Measurements from ENCODE around the gene EEA1. TPM values are rescaled to one million over a fixed set of nuclear protein-coding genes. Genes with fewer than 3 reads are reported as not detected.
A peak's percentile ranks its signal among the peaks of the same experiment; 100 is the strongest.

EEA1 gene
- polyA plus RNA-seq, 2 of the 4 experiments (the other 2 are of a cell fraction) = 6.6 to 8.1 TPM

DNA sequence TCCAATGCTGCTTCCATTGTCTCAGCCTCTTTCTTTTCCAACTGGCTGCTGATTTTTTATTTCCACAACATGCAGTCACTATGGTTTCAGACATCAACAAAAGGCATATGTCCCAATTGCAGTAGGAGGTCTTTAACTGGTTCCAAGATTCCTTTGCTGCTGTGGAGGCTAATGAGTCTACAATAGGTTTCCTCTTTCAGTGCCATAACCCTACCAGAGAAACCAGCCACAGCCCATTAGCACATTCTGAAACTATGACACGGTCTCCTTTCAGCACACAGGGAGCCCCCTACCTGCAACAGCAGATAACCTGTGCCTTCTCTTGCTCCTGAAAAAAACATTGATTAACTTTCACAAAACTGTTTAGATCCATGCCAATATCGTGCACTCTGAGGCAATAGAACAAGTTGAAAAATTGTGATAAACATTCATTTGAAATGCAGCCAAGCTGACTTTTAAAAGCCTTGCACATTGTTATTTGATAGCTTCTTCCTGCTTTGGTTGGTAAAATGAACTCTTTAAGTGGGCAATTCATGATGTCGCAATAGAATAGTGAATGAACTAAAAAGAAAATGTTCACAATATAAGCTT is 193.9 kb downstream of the EEA1 start:
- no peak for TF ChIP-seq JUN (IDR thresholded peaks at IDR 0.05)
- peak; percentile 36 to 68; a peak in 3 of 4 replicates for TF ChIP-seq CEBPB (IDR thresholded peaks at IDR 0.05)
- TF ChIP-seq, protein P1, sequence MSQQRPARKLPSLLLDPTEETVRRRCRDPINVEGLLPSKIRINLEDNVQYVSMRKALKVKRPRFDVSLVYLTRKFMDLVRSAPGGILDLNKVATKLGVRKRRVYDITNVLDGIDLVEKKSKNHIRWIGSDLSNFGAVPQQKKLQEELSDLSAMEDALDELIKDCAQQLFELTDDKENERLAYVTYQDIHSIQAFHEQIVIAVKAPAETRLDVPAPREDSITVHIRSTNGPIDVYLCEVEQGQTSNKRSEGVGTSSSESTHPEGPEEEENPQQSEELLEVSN (IDR thresholded peaks at IDR 0.05; ENCODE audit: borderline replicate concordance, low read depth) = no peak
- no peak for TF ChIP-seq EHF (CRISPR knock-in tag; IDR thresholded peaks at IDR 0.05)
- Histone ChIP-seq H3K4me1 (no peaks in the 10 kb centered on the region), H3K4me2 (peak overlapping the region; percentile 17; the same call in 1 of the 3 replicates), H3K27ac (no peak overlapping the region), H3K4me3 (no peak overlapping the region), H3K9me3 (no peaks in the 10 kb centered on the region)
- FAIRE-seq (no peak), DNase-seq (ENCODE audit: low read depth in 1 of 2, low spot score in 1 of 2) (peak in 1 of 2 experiments; percentile 26), ATAC-seq (peak in 1 of 2 experiments; percentile 36; a peak in 3 of 6 replicates)
- ChIA-PET POLR2A (no interaction called here), CTCF (interaction anchor here (1.0 kb wide), 1 partner anchor 1757 kb away, joined by 4 read pairs; no protein-coding TSS in a partner anchor)
- 63% methylated on average over 3 of the region's 3 CpGs for WGBS (ENCODE audit: missing lambda C conversion rate)

DNA sequence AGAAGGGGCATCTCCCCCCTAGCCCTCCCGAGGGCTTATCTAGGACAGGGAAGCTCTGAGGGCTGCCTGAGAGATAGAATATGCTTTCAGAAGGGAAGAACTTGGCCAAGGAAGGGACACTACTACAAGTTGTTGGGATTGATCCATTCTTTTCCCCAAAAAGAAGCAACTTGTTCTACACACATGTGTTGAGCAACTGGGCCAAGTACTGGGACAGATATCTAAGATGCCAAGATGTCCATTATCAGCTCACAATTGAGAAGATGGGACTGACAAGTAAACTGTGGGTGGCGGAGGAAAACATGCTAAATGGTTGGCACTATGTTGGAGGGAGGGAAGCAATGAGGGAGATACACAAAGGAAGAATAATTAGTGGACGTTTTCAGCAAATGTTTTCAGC is 195.4 kb downstream of the EEA1 start:
- Histone ChIP-seq H3K4me3 (no peak overlapping the region), H3K27ac (no peak overlapping the region), H3K4me1 (no peaks in the 10 kb centered on the region), H3K4me2 (no peak overlapping the region), H3K9me3 (no peaks in the 10 kb centered on the region)
- ATAC-seq = no peak
- POLR2A ChIA-PET = no interaction called here
- no peak for DNase-seq (ENCODE audit: low read depth in 1 of 2, low spot score in 1 of 2)
- TF ChIP-seq RNF2 (IDR thresholded peaks at IDR 0.05; ENCODE audit: borderline replicate concordance, low read depth) (no peak), HOXA7 (CRISPR knock-in tag; IDR thresholded peaks at IDR 0.05) (no peak), GATA3 (IDR thresholded peaks at IDR 0.05; ENCODE audit: borderline replicate concordance) (no peak), CBX8 (IDR thresholded peaks at IDR 0.05) (no peak), JUN (IDR thresholded peaks at IDR 0.05) (no peak), RCOR1 (IDR thresholded peaks at IDR 0.05; ENCODE audit: low read depth, low read length) (no peak), ZFP36 (IDR thresholded peaks at IDR 0.05; ENCODE audit: borderline replicate concordance, partially characterized antibody) (no peak), POLR2AphosphoS2 (conservative IDR thresholded peaks at IDR 0.05; ENCODE audit: low read length) (no peak), JUNB (IDR thresholded peaks at IDR 0.05) (no peak)
- TF ChIP-seq, protein P2, sequence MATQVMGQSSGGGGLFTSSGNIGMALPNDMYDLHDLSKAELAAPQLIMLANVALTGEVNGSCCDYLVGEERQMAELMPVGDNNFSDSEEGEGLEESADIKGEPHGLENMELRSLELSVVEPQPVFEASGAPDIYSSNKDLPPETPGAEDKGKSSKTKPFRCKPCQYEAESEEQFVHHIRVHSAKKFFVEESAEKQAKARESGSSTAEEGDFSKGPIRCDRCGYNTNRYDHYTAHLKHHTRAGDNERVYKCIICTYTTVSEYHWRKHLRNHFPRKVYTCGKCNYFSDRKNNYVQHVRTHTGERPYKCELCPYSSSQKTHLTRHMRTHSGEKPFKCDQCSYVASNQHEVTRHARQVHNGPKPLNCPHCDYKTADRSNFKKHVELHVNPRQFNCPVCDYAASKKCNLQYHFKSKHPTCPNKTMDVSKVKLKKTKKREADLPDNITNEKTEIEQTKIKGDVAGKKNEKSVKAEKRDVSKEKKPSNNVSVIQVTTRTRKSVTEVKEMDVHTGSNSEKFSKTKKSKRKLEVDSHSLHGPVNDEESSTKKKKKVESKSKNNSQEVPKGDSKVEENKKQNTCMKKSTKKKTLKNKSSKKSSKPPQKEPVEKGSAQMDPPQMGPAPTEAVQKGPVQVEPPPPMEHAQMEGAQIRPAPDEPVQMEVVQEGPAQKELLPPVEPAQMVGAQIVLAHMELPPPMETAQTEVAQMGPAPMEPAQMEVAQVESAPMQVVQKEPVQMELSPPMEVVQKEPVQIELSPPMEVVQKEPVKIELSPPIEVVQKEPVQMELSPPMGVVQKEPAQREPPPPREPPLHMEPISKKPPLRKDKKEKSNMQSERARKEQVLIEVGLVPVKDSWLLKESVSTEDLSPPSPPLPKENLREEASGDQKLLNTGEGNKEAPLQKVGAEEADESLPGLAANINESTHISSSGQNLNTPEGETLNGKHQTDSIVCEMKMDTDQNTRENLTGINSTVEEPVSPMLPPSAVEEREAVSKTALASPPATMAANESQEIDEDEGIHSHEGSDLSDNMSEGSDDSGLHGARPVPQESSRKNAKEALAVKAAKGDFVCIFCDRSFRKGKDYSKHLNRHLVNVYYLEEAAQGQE (IDR thresholded peaks at IDR 0.05) = no peak
- TF ChIP-seq, protein P3, sequence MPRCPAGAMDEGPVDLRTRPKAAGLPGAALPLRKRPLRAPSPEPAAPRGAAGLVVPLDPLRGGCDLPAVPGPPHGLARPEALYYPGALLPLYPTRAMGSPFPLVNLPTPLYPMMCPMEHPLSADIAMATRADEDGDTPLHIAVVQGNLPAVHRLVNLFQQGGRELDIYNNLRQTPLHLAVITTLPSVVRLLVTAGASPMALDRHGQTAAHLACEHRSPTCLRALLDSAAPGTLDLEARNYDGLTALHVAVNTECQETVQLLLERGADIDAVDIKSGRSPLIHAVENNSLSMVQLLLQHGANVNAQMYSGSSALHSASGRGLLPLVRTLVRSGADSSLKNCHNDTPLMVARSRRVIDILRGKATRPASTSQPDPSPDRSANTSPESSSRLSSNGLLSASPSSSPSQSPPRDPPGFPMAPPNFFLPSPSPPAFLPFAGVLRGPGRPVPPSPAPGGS (IDR thresholded peaks at IDR 0.05) = no peak
- FAIRE-seq = no peak
- CTCF ChIA-PET = interaction anchor here (0.5 to 1.1 kb wide), 2 partner anchors 10 to 254 kb away, joined by 3 read pairs; no protein-coding TSS in a partner anchor
- 41% methylated on average over 3 of the region's 3 CpGs for WGBS (ENCODE audit: missing lambda C conversion rate)

GRCh38 chr12:92733181-92733580 is 195.9 kb downstream of the EEA1 start:
- no peak overlapping the region for H3K27ac ChIP-seq
- ATAC-seq = no peak
- H3K9me3 ChIP-seq = no peaks in the 10 kb centered on the region
- no peak for DNase-seq (ENCODE audit: low read depth in 1 of 2, low spot score in 1 of 2)
- 68% methylated on average over 6 of the region's 6 CpGs for WGBS (ENCODE audit: missing lambda C conversion rate)
- no peak overlapping the region for H3K4me2 ChIP-seq
- POLR2A ChIA-PET = no interaction called here
- no peaks in the 10 kb centered on the region for H3K4me1 ChIP-seq
- FAIRE-seq = no peak
- CTCF ChIA-PET = interaction anchor here (1.1 kb wide), 1 partner anchor 11 kb away, joined by 3 read pairs; no protein-coding TSS in a partner anchor
- no peak overlapping the region for H3K4me3 ChIP-seq
- TF ChIP-seq TP53 (CRISPR knock-in tag; IDR thresholded peaks at IDR 0.05) = no peak
- no peak for TF ChIP-seq FOSB (CRISPR knock-in tag; IDR thresholded peaks at IDR 0.05)
- TF ChIP-seq HOXA7 (CRISPR knock-in tag; IDR thresholded peaks at IDR 0.05) = no peak
- no peak for TF ChIP-seq ZNF302 (CRISPR knock-in tag; IDR thresholded peaks at IDR 0.05)
- no peak for TF ChIP-seq KDM5A (IDR thresholded peaks at IDR 0.05)
- no peak for TF ChIP-seq CHD2 (IDR thresholded peaks at IDR 0.05; ENCODE audit: low read length, partially characterized antibody)
- no peak for TF ChIP-seq SREBF2 (IDR thresholded peaks at IDR 0.05)
- TF ChIP-seq EP300 (IDR thresholded peaks at IDR 0.05) = no peak
- TF ChIP-seq MYC (IDR thresholded peaks at IDR 0.05; ENCODE audit: borderline replicate concordance, low read length) = no peak
- no peak for TF ChIP-seq CEBPB (IDR thresholded peaks at IDR 0.05)
- TF ChIP-seq HOXB5 (CRISPR knock-in tag; IDR thresholded peaks at IDR 0.05) = no peak
- TF ChIP-seq, protein P2 (IDR thresholded peaks at IDR 0.05) = no peak
- TF ChIP-seq, protein P4, sequence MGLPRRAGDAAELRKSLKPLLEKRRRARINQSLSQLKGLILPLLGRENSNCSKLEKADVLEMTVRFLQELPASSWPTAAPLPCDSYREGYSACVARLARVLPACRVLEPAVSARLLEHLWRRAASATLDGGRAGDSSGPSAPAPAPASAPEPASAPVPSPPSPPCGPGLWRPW (IDR thresholded peaks at IDR 0.05) = no peak
- TF ChIP-seq ESRRA (IDR thresholded peaks at IDR 0.05; ENCODE audit: borderline replicate concordance, low read length) = no peak

Measured in A549 (cell line).